ENCODE data around the gene MAP2K6. TPM values are rescaled to one million over a fixed set of nuclear protein-coding genes. Genes with fewer than 3 reads are reported as not detected.

The MAP2K6 gene
- total and polyA plus RNA-seq, 2 donors (not counting 3 experiments of a cell fraction or from before 2014, with no cell fraction given) = 5.9 to 13.9 TPM

DNA sequence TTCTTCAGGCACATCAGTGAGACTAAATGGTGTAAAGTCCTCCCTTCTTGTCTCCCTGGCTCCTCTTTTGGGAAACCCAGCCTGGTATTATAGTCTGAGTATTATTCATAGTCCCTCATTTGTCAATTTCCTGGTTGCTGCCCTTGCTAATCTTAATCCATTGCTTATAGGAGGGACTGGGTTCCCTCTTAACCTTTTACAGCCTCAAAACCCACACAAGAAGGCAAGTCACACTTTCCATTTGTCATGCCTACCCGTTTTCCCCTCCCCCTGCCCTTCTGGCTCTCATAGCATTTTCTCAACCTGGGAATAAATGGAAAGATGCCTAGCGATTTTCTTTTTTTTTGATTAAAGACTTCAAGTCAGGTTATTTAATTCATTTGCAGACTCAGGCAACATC is 124.8 kb downstream of the MAP2K6 start:
- BruUV-seq (replicated peaks) = no TSS peak
- Histone ChIP-seq H3K36me3 (ENCODE audit: control insufficient read depth in 2 of 2, extremely low read depth in 1 of 2, insufficient read depth in 2 of 2, low read length in 2 of 2) (no peaks in the 10 kb centered on the region), H3K4me3 (replicated peaks in 1 of 3; ENCODE audit: insufficient read depth in 1 of 3, low read depth in 1 of 3, low read length in 3 of 3) (no peak overlapping the region), H4K20me1 (replicated peaks; ENCODE audit: control insufficient read depth, extremely low read depth, insufficient read depth, low read length) (no peaks in the 10 kb centered on the region), H3K4me2 (ENCODE audit: insufficient read depth, low read length) (peak overlapping the region; percentile 66), H3K9me1 (replicated peaks; ENCODE audit: control insufficient read depth, extremely low read depth, insufficient read depth, low read length) (no peaks in the 10 kb centered on the region), H3K27me3 (ENCODE audit: control insufficient read depth in 2 of 2, insufficient read depth in 2 of 2, low read length in 2 of 2) (no peaks in the 10 kb centered on the region), H3K4me1 (ENCODE audit: control insufficient read depth, extremely low read depth, insufficient read depth, low read length) (peaks cover 18% of the 10 kb centered on the region), H2AFZ (ENCODE audit: low read depth, low read length) (peak overlapping the region; percentile 32), H3K27ac (ENCODE audit: insufficient read depth, low read depth, low read length) (peak overlapping the region; percentile 89), H3K79me2 (ENCODE audit: control insufficient read depth, insufficient read depth, low read length) (no peaks in the 10 kb centered on the region), H3K9ac (replicated peaks; ENCODE audit: extremely low read depth, insufficient read depth, low read length) (peak overlapping the region; percentile 50), H3K9me3 (replicated peaks; ENCODE audit: control insufficient read depth, insufficient read depth, low read length) (no peaks in the 10 kb centered on the region)
- dilution Hi-C loops (cut with MboI; ENCODE audit: extremely low pct_ligation_motif_present, low sequenced_read_pairs) = no loop called here
- intact Hi-C loops (cut with micrococcal nuclease) = no loop called here
- ChIA-PET POLR2A (interaction anchor here (0.8 to 1.4 kb wide), 2 partner anchors 335 to 619 kb away, joined by 3 read pairs; no protein-coding TSS in a partner anchor), CTCF (interaction anchor here (0.7 to 3.6 kb wide), 18 partner anchors 9 to 1090 kb away, joined by 3 to 22 read pairs (median 7); partner anchors contain the start of gene MAP2K6)
- DNase-seq (ENCODE audit: low read depth, low spot score) (no peak), FAIRE-seq (no peak)
- TF ChIP-seq EZH2 (IDR thresholded peaks at IDR 0.05; ENCODE audit: borderline replicate concordance, low read depth, low read length, severe bottlenecking) (no peak), MYC (IDR thresholded peaks at IDR 0.05; ENCODE audit: low read depth, low read length) (no peak), GATA2 (IDR thresholded peaks at IDR 0.05; ENCODE audit: insufficient read depth, insufficient read length, low read depth, low read length) (no peak), MAX (IDR thresholded peaks at IDR 0.05; ENCODE audit: insufficient read depth, insufficient read length) (no peak), POLR2A (IDR thresholded peaks at IDR 0.05; ENCODE audit: low read depth, low read length) (no peak), JUN (IDR thresholded peaks at IDR 0.05; ENCODE audit: borderline replicate concordance, insufficient read depth, insufficient read length, low read depth) (no peak), POLR2AphosphoS5 (IDR thresholded peaks at IDR 0.05; ENCODE audit: insufficient read depth, low read depth, low read length) (no peak), FOS (IDR thresholded peaks at IDR 0.05; ENCODE audit: borderline replicate concordance, insufficient read depth, low read length) (no peak), CTCF (IDR thresholded peaks at IDR 0.05; ENCODE audit: extremely low read depth in 1 of 2, insufficient read depth in 1 of 2, low read depth in 1 of 2, low read length in 2 of 2) (no peak)

All from endothelial cell of umbilical vein (primary cell).